Measurements from ENCODE around the gene BBS5.
"Not testable (repeated sequence)": the region's sequence is repeated elsewhere in the genome, so short reads cannot be mapped to it uniquely, and the experiment has no call there.

The BBS5 gene

DNA sequence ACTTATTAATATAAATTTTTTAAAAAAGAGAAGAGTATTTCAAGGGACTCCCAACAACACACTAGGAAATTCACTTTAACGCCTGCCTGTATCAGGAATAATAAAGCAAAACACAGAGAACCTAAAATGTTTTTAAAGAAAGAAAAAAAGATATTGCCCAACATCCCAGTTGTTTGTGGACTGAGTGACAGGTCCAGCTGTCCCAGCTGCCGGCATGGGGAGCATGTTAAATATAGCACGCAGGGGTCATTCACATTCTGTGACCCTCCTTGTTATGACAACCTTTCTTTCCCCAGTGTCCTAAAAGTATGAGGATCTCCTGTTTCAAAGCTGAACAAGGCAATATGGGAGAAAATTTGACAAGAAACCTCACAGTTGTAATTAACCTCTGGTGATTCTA, 34.6 kb downstream of the BBS5 start:
- no peaks in the 10 kb centered on the region for H3K9me3 ChIP-seq (ENCODE audit: insufficient read depth, low read length)
- no peaks in the 10 kb centered on the region for H3K36me3 ChIP-seq (replicated peaks; ENCODE audit: low read depth, low read length)
- no peak overlapping the region for H3K9ac ChIP-seq (ENCODE audit: low read length)
- H3K79me2 ChIP-seq (ENCODE audit: low read length), result no peaks in the 10 kb centered on the region
- H3K4me2 ChIP-seq (ENCODE audit: low read length), result no peak overlapping the region
- no peak overlapping the region for H3K27ac ChIP-seq (ENCODE audit: low read length)
- peaks cover 5% of the 10 kb centered on the region for H3K4me1 ChIP-seq (ENCODE audit: low read length)
- H3K4me3 ChIP-seq (ENCODE audit: low read length), result no peak overlapping the region
- no peaks in the 10 kb centered on the region for H4K20me1 ChIP-seq (ENCODE audit: insufficient read depth, low read length)
- H2AFZ ChIP-seq (ENCODE audit: low read depth, low read length), result no peak overlapping the region
- no peaks in the 10 kb centered on the region for H3K27me3 ChIP-seq (ENCODE audit: low read depth, low read length)
- TF ChIP-seq EZH2phosphoT487 (IDR thresholded peaks at IDR 0.05; ENCODE audit: low read depth), result no peak
- no peak for TF ChIP-seq CTCF (IDR thresholded peaks at IDR 0.05; ENCODE audit: low read depth, low read length)

DNA sequence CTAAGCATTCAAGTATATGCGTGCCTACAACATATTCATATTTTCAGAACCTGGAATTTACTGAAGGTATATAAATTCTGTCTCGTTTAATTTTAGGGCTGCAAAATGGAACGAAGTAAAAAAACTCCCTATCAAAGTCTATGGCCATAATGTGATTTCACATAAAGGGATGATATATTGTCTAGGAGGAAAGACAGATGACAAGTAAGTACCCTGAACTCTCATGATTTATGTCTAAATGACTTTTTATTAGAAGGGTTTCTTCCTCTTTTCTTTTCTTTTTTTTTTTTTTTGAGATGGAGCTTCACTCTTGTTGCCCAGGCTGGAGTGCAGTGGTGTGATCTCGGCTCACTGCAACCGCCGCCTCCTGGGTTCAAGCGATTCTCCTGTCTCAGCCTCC, 35.5 kb downstream of the BBS5 start:
- H4K20me1 ChIP-seq (ENCODE audit: insufficient read depth, low read length); H3K36me3 ChIP-seq (replicated peaks; ENCODE audit: low read depth, low read length); H3K4me1 ChIP-seq (ENCODE audit: low read length); H3K79me2 ChIP-seq (ENCODE audit: low read length); H3K4me3 ChIP-seq (ENCODE audit: low read length); H3K9me3 ChIP-seq (ENCODE audit: insufficient read depth, low read length); H3K27ac ChIP-seq (ENCODE audit: low read length); H3K4me2 ChIP-seq (ENCODE audit: low read length); H3K27me3 ChIP-seq (ENCODE audit: low read depth, low read length); H3K9ac ChIP-seq (ENCODE audit: low read length); H2AFZ ChIP-seq (ENCODE audit: low read depth, low read length): not testable (repeated sequence)

GRCh38 chr2:169516488-169516995, 37.2 kb downstream of the BBS5 start:
- not testable (repeated sequence) for H3K9me3 ChIP-seq (ENCODE audit: insufficient read depth, low read length); H3K79me2 ChIP-seq (ENCODE audit: low read length); H3K27me3 ChIP-seq (ENCODE audit: low read depth, low read length); H4K20me1 ChIP-seq (ENCODE audit: insufficient read depth, low read length); H3K4me2 ChIP-seq (ENCODE audit: low read length); H3K4me1 ChIP-seq (ENCODE audit: low read length); H3K36me3 ChIP-seq (replicated peaks; ENCODE audit: low read depth, low read length); H3K27ac ChIP-seq (ENCODE audit: low read length); H3K4me3 ChIP-seq (ENCODE audit: low read length); H2AFZ ChIP-seq (ENCODE audit: low read depth, low read length); H3K9ac ChIP-seq (ENCODE audit: low read length)

- Histone ChIP-seq H3K9ac (ENCODE audit: low read length) (no peak overlapping the region), H3K4me3 (ENCODE audit: low read length) (no peak overlapping the region), H4K20me1 (ENCODE audit: insufficient read depth, low read length) (no peaks in the 10 kb centered on the region), H3K79me2 (ENCODE audit: low read length) (no peaks in the 10 kb centered on the region), H3K27ac (ENCODE audit: low read length) (no peak overlapping the region), H3K27me3 (ENCODE audit: low read depth, low read length) (no peaks in the 10 kb centered on the region), H2AFZ (ENCODE audit: low read depth, low read length) (no peak overlapping the region), H3K4me1 (ENCODE audit: low read length) (no peaks in the 10 kb centered on the region), H3K36me3 (replicated peaks; ENCODE audit: low read depth, low read length) (no peaks in the 10 kb centered on the region), H3K4me2 (ENCODE audit: low read length) (no peak overlapping the region), H3K9me3 (ENCODE audit: insufficient read depth, low read length) (no peaks in the 10 kb centered on the region)
- TF ChIP-seq CTCF (IDR thresholded peaks at IDR 0.05; ENCODE audit: low read depth, low read length) (no peak), EZH2phosphoT487 (IDR thresholded peaks at IDR 0.05; ENCODE audit: low read depth) (no peak)
Measured at GRCh38 chr2:169520896-169521295, 41.6 kb downstream of the BBS5 start.

DNA sequence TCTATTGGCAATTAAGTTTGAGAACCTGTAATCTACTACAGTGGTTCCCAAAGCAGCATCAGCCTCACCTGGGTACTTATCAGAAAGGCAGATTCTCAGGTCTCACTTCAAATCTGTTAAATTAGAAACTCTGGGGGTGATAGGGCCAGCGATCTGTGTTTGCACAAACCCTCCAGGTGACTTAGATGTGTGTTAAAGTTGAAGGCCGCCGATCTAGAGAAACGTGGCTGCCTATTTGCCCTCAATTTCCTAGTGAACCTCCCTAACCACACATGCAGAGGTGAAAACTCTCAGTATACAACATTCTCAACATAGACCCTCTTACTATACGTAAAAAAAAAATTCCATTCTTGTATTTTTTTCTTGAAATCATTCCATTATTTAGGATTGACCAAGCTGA, 44.4 kb downstream of the BBS5 start:
- Histone ChIP-seq H3K79me2 (ENCODE audit: low read length) (no peaks in the 10 kb centered on the region), H3K27ac (ENCODE audit: low read length) (no peak overlapping the region), H2AFZ (ENCODE audit: low read depth, low read length) (no peak overlapping the region), H3K4me1 (ENCODE audit: low read length) (no peaks in the 10 kb centered on the region), H3K4me3 (ENCODE audit: low read length) (no peak overlapping the region), H3K36me3 (replicated peaks; ENCODE audit: low read depth, low read length) (peaks cover 7% of the 10 kb centered on the region), H3K9ac (ENCODE audit: low read length) (no peak overlapping the region), H3K27me3 (ENCODE audit: low read depth, low read length) (no peaks in the 10 kb centered on the region), H4K20me1 (ENCODE audit: insufficient read depth, low read length) (no peaks in the 10 kb centered on the region), H3K4me2 (ENCODE audit: low read length) (no peak overlapping the region), H3K9me3 (ENCODE audit: insufficient read depth, low read length) (no peaks in the 10 kb centered on the region)
- TF ChIP-seq CTCF (IDR thresholded peaks at IDR 0.05; ENCODE audit: low read depth, low read length) (no peak), EZH2phosphoT487 (IDR thresholded peaks at IDR 0.05; ENCODE audit: low read depth) (no peak)

All from OCI-LY3 (cell line).